Endodermal cell (in vitro differentiated cells): ENCODE data around the gene TRPM4. TPM values are rescaled to one million over a fixed set of nuclear protein-coding genes. Genes with fewer than 3 reads are reported as not detected.

ENCODE experiments used
- DNase-seq: peaks from one replicate; pipeline ENCODE4 v3.0.0-alpha.2; 2017
- H3K27ac ChIP-seq: 2 replicates; pipeline ENCODE4 v1.5.1; 2013; ENCODE audit warnings: mild to moderate bottlenecking, low read depth, low read length, moderate library complexity
- H3K27me3 ChIP-seq: 2 replicates; pipeline ENCODE4 v1.6.1; 2013; ENCODE audit warnings: mild to moderate bottlenecking, low read length, moderate library complexity; ENCODE audit not compliant: insufficient read depth, control insufficient read depth, poor library complexity, severe bottlenecking
- H3K36me3 ChIP-seq: 2 replicates; pipeline ENCODE4 v1.7.0; 2013; ENCODE audit warnings: mild to moderate bottlenecking, low read length, moderate library complexity; ENCODE audit not compliant: control insufficient read depth, insufficient read depth
- H3K4me1 ChIP-seq: one replicate; pipeline ENCODE4 v1.7.0; 2013; ENCODE audit warnings: low read length; ENCODE audit not compliant: control insufficient read depth, insufficient read depth
- H3K4me3 ChIP-seq: 2 replicates; pipeline ENCODE4 v1.5.1; 2013; ENCODE audit warnings: mild to moderate bottlenecking, low read length, moderate library complexity
- H3K9ac ChIP-seq: 2 replicates; pipeline ENCODE4 v1.6.1; 2013; ENCODE audit warnings: mild to moderate bottlenecking, low read length, moderate library complexity; ENCODE audit not compliant: poor library complexity, severe bottlenecking; ENCODE audit errors: extremely low read depth
- H3K9me3 ChIP-seq: 2 replicates; pipeline ENCODE4 v1.6.1; 2013; ENCODE audit warnings: mild to moderate bottlenecking, low read length, moderate library complexity; ENCODE audit not compliant: control insufficient read depth
- H3K27ac Mint-ChIP-seq: 2 replicates; pipeline ENCODE4 v1.8.0; 2020; ENCODE audit warnings: mixed read lengths
- H3K27me3 Mint-ChIP-seq: 2 replicates; pipeline ENCODE4 v1.8.0; 2021; ENCODE audit warnings: mild to moderate bottlenecking, mixed read lengths; ENCODE audit not compliant: insufficient read depth
- H3K36me3 Mint-ChIP-seq: 2 replicates; pipeline ENCODE4 v1.8.0; 2020; ENCODE audit warnings: low read depth, mixed read lengths
- H3K4me1 Mint-ChIP-seq: 2 replicates; pipeline ENCODE4 v1.8.0; 2020; ENCODE audit warnings: mixed read lengths
- H3K4me3 Mint-ChIP-seq: 2 replicates; pipeline ENCODE4 v1.8.0; 2020; ENCODE audit warnings: mild to moderate bottlenecking, moderate library complexity, mixed read lengths
- H3K9me3 Mint-ChIP-seq: 2 replicates; pipeline ENCODE4 v1.8.0; 2020; ENCODE audit warnings: mild to moderate bottlenecking, mixed read lengths
- WGBS, 2 experiments: methylation state at CpG; one replicate each; pipeline versions ENCODE4 v1.1.5 to v1.1.7; 2013; ENCODE audit warnings: missing lambda C conversion rate in 2 of 2, mixed read lengths in 1 of 2; ENCODE audit not compliant: insufficient coverage in 1 of 2, insufficient read length in 1 of 2; 5-methylcytosine and 5-hydroxymethylcytosine counted together
- total RNA-seq, 2 donors: library from RNA; stranded (reverse); fragmentation: NEBNext Ultra II Directional in 1 of 2; extraction: Animal tissue kit (Norgen Biotek cat#: 25700) in 1 of 2; gene quantifications; 2 replicates in 1 of 2; 3 replicates in 1 of 2; pipeline ENCODE4 v1.2.1, GENCODE V29; 2021
- TF ChIP-seq, protein P1 (sequence below): fragments of 200-600 bp; sonication (generic); conservative IDR thresholded peaks from 2 replicates; pipeline ENCODE4 v1.5.0; 2021; ENCODE audit warnings: antibody characterized with exemption, mild to moderate bottlenecking

TRPM4 gene
- total RNA-seq, 2 donors from 2014 or later, result 22.0 to 33.3 TPM

DNA sequence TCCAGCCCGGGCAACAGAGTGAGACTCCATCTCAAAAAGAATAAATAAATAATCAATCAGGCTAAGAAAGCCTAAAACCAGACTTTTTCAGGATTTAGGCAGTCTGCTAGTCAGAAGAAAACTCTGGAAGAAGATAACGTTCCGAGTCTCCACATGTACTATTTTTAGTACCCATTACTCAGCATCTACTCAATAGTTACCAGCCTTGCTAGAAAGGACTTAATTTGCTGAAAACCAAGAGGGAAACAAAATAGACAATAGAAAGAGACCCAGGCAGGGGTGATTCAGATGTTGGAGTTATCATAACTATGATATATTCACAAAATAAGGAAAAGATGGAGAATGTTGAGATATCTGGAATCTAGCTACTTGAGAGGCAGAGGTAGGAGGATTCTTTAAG is 47.0 kb upstream of the TRPM4 start:
- peaks cover 4% of the 10 kb centered on the region for H3K27me3 Mint-ChIP-seq
- DNase-seq, result no peak
- H3K4me3 Mint-ChIP-seq, result no peak overlapping the region
- 86 to 90% methylated on average over 1 to 3 of the region's 3 CpGs for WGBS, 2 experiments
- H3K9me3 Mint-ChIP-seq, result no peaks in the 10 kb centered on the region
- Histone ChIP-seq H3K27me3 (no peaks in the 10 kb centered on the region), H3K9ac (no peak overlapping the region), H3K4me3 (no peak overlapping the region), H3K4me1 (no peaks in the 10 kb centered on the region), H3K36me3 (peaks cover 42% of the 10 kb centered on the region), H3K9me3 (no peaks in the 10 kb centered on the region), H3K27ac (no peak overlapping the region)
- peaks cover 34% of the 10 kb centered on the region for H3K36me3 Mint-ChIP-seq
- TF ChIP-seq, protein P1, sequence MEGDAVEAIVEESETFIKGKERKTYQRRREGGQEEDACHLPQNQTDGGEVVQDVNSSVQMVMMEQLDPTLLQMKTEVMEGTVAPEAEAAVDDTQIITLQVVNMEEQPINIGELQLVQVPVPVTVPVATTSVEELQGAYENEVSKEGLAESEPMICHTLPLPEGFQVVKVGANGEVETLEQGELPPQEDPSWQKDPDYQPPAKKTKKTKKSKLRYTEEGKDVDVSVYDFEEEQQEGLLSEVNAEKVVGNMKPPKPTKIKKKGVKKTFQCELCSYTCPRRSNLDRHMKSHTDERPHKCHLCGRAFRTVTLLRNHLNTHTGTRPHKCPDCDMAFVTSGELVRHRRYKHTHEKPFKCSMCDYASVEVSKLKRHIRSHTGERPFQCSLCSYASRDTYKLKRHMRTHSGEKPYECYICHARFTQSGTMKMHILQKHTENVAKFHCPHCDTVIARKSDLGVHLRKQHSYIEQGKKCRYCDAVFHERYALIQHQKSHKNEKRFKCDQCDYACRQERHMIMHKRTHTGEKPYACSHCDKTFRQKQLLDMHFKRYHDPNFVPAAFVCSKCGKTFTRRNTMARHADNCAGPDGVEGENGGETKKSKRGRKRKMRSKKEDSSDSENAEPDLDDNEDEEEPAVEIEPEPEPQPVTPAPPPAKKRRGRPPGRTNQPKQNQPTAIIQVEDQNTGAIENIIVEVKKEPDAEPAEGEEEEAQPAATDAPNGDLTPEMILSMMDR, result no peak
- H3K4me1 Mint-ChIP-seq, result peaks cover 10% of the 10 kb centered on the region
- H3K27ac Mint-ChIP-seq, result no peak overlapping the region

DNA sequence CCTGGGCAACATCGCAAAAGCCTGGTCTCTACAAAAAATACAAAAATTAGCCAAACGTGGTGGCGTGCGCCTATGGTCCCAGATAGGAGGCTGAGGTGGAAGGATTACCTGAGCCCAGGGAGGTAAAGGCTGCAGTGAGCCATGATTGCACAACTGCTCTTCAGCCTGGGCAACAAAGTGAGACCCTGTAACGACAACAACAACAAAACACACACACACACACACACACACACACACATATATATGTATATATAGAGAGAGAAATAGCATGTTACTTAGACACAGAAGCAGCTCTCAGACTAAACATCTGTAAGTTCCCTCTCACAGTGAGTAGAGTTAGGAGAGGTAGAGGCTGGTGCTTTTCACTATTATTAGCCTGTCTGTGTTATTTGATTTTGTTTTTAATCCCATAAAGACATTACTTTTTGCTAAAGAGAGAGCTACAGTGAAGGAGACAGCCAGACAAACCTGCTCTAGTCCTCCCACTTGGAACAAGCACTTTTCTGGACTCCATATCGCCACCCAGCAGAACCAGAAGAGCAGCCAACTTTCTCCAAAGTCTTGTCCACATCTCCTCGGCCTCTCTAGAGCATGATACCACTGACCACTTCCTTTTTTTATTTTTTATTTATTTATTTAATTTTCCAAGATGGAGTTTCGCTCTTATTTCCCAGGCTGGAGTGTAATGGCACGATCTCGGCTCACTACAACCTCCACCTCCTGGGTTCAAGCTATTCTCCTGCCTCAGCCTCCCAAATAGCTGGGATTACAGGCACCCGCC is 46.2 kb upstream of the TRPM4 start:
- Mint-ChIP-seq H3K27ac (no peak overlapping the region), H3K36me3 (peaks cover 30% of the 10 kb centered on the region), H3K4me1 (peaks cover 10% of the 10 kb centered on the region), H3K27me3 (peaks cover 8% of the 10 kb centered on the region), H3K9me3 (no peaks in the 10 kb centered on the region), H3K4me3 (no peak overlapping the region)
- 84 to 94% methylated on average over 7 to 10 of the region's 11 CpGs for WGBS, 2 experiments
- TF ChIP-seq, protein P1, result no peak
- no peak overlapping the region for H3K27ac ChIP-seq
- DNase-seq, result no peak
- H3K4me3 ChIP-seq, result no peak overlapping the region
- H3K36me3 ChIP-seq, result peaks cover 34% of the 10 kb centered on the region
- H3K27me3 ChIP-seq, result no peaks in the 10 kb centered on the region
- no peaks in the 10 kb centered on the region for H3K4me1 ChIP-seq
- H3K9ac ChIP-seq, result no peak overlapping the region
- H3K9me3 ChIP-seq, result no peaks in the 10 kb centered on the region

DNA sequence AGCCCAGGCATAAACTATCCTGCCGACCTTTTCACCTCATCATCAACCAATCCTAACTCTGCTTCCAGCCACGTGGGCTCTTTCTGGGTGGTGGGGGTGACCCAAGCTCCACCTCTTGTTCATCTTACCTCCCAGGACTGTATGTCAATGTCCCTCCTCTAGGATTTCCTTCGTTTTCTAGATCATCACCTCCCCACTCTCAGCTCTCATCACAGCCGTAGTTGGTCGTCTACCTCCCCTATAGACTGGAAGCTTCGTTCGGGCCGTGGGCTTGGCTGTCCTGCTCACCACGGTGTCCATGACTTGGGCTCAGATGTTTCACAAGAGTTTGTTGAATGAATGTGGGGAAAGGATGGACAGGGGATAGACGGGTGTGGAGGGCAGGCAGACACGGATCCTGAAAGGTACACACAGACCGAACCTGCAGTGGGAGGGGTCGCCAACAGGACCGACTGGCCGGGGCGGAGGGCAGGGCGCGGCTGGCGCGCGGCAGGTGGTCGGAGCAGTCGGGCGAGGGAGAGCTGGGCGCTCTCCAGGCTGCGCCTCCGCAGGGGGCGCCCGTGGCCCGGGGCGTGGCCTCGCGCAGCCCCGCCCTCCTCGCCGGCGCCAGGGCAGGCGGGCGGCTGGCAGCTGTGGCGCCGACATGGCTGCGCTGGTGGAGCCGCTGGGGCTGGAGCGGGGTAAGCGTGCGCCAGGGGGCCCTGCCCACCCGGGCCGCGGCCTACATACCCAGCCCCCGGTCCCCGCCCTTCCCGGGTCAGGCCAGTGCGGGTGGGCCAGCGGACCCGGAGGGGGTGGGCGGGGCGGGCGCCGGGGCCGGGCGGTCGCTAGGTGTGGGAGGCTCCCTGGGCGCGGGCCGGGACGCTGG is 43.6 kb upstream of the TRPM4 start, which contains the start of gene LIN7B:
LIN7B (plus strand) TSS at position 609 of the 868 bp plus-strand sequence; CDS start at position 644, 35 bp downstream.
- TF ChIP-seq, protein P1, result peak; percentile 58
- peak; percentile 88 for DNase-seq
- H3K9me3 ChIP-seq, result no peaks in the 10 kb centered on the region
- no peaks in the 10 kb centered on the region for H3K27me3 ChIP-seq
- H3K4me3 Mint-ChIP-seq, result peak within 1 kb of the TSS; percentile 57
- H3K9me3 Mint-ChIP-seq, result no peaks in the 10 kb centered on the region
- peaks cover 11% of the 10 kb centered on the region for H3K36me3 Mint-ChIP-seq
- no peaks in the 10 kb centered on the region for H3K4me1 ChIP-seq
- peak within 1 kb of the TSS; percentile 60 for H3K27ac Mint-ChIP-seq
- peaks cover 17% of the 10 kb centered on the region for H3K27me3 Mint-ChIP-seq
- peaks cover 9% of the 10 kb centered on the region for H3K36me3 ChIP-seq
- peaks cover 13% of the 10 kb centered on the region for H3K4me1 Mint-ChIP-seq
- WGBS, 2 experiments, result 2 to 5% methylated on average over 9 to 66 of the region's 66 CpGs
- no peak within 1 kb of the TSS for H3K27ac ChIP-seq
- H3K9ac ChIP-seq, result no peak within 1 kb of the TSS
- peak within 1 kb of the TSS; percentile 78 for H3K4me3 ChIP-seq
